ENCODE measurements around the gene PLXDC2. TPM values are rescaled to one million over a fixed set of nuclear protein-coding genes. Genes with fewer than 3 reads are reported as not detected.

PLXDC2 gene
- total and polyA plus RNA-seq, 10 of the 15 experiments (the other 5 are each of a cell fraction or from before 2014, with no cell fraction given), result 0.05 to 1.8 (median 0.14) TPM; not detected in 2

GRCh38 chr10:20234579-20234978, 418.3 kb downstream of the PLXDC2 start (continued):
- TF ChIP-seq IRF5 (IDR thresholded peaks at IDR 0.05; ENCODE audit: borderline replicate concordance), result no peak
- TF ChIP-seq ATF2 (IDR thresholded peaks at IDR 0.05; ENCODE audit: low read length), result no peak
- TF ChIP-seq BRCA1 (IDR thresholded peaks at IDR 0.05; ENCODE audit: low read depth, low read length), result no peak
- TF ChIP-seq HDGF (IDR thresholded peaks at IDR 0.05), result no peak
- TF ChIP-seq RELB (IDR thresholded peaks at IDR 0.05; ENCODE audit: low read depth), result no peak

GRCh38 chr10:20237091-20237570, 420.9 kb downstream of the PLXDC2 start:
- no peak overlapping the region for H3K4me2 ChIP-seq (ENCODE audit: control insufficient read depth, insufficient read depth)
- no peak overlapping the region for H3K4me3 ChIP-seq
- H3K9ac ChIP-seq (ENCODE audit: control insufficient read depth, insufficient read depth, low read length), result no peak overlapping the region
- H3K27me3 ChIP-seq (replicated peaks in 1 of 2; ENCODE audit: control insufficient read depth in 2 of 2, insufficient read depth in 2 of 2, low read length in 1 of 2), result no peaks in the 10 kb centered on the region
- TF ChIP-seq SP1 (IDR thresholded peaks at IDR 0.05; ENCODE audit: low read depth, low read length), result no peak
- in situ Hi-C loops (cut with MboI), result no loop called here
- no peaks in the 10 kb centered on the region for H3K79me2 ChIP-seq (ENCODE audit: control insufficient read depth, insufficient read depth, low read length)
- RAD21 ChIA-PET (ENCODE audit: unreplicated experiment), result no interaction called here
- SMC1A ChIA-PET (ENCODE audit: uncharacterized antibody, unreplicated experiment), result interaction anchor here (0.6 to 1.7 kb wide), 2 partner anchors 416 to 898 kb away, joined by 3 read pairs; no protein-coding TSS in a partner anchor
- no peaks in the 10 kb centered on the region for H3K36me3 ChIP-seq (ENCODE audit: control insufficient read depth in 2 of 2, insufficient read depth in 2 of 2, low read length in 1 of 2)
- WGBS (ENCODE audit: insufficient coverage, insufficient replicate concordance, low lambda C conversion rate, missing lambda C conversion rate), result 91% methylated on average over 2 of the region's 2 CpGs
- H2AFZ ChIP-seq (ENCODE audit: control insufficient read depth, low read depth, low read length), result no peak overlapping the region
- no peaks in the 10 kb centered on the region for H3K9me3 ChIP-seq (replicated peaks; ENCODE audit: control insufficient read depth, insufficient read depth, low read length)
- ATAC-seq (no peak), DNase-seq (ENCODE audit: low read depth, low spot score) (no peak), FAIRE-seq (no peak)
- no TSS peak for BruUV-seq (replicated peaks)
- intact Hi-C loops (cut with micrococcal nuclease; ENCODE audit: unreplicated experiment), result no loop called here
- no peaks in the 10 kb centered on the region for H3K4me1 ChIP-seq (ENCODE audit: control insufficient read depth, insufficient read depth, low read length)
- H4K20me1 ChIP-seq (ENCODE audit: control insufficient read depth, insufficient read depth), result no peaks in the 10 kb centered on the region
- POLR2A ChIA-PET, result no interaction called here
- no peak overlapping the region for H3K27ac ChIP-seq (ENCODE audit: control insufficient read depth, insufficient read depth)
- CTCF ChIA-PET, result no interaction called here
